ENCODE measurements around the gene ITCH. TPM values are rescaled to one million over a fixed set of nuclear protein-coding genes. Genes with fewer than 3 reads are reported as not detected.
A peak's percentile ranks its signal among the peaks of the same experiment; 100 is the strongest.

The ITCH gene
- total and polyA plus RNA-seq, 12 donors, result 6.7 to 47.5 (median 39.1) TPM

GRCh38 chr20:34553366-34553867 is 190.3 kb downstream of the ITCH start:
- WGBS, 2 donors, result 34 to 35% methylated on average over 4 of the region's 4 CpGs
- ATAC-seq (peak in 7 of 8 donors; percentile 34 to 67 (median 57)), DNase-seq (peak in 1 of 2 donors; percentile 33)
- Histone ChIP-seq H3K27ac (peak overlapping the region in 5 of 10 donors; percentile 9 to 53 (median 16)), H3K4me1 (peaks cover 0 to 24% (median 16%) of the 10 kb centered on the region in 9 donors), H3K27me3 (no peaks in the 10 kb centered on the region), H3K36me3 (no peaks in the 10 kb centered on the region), H3K9me3 (no peaks in the 10 kb centered on the region), H3K4me3 (no peak overlapping the region)
- no peak for TF ChIP-seq CTCF (IDR thresholded peaks at IDR 0.05)
- intact Hi-C loops (cut with DNase I), result no loop called here

- H3K9me3 ChIP-seq, result no peaks in the 10 kb centered on the region
- WGBS, 2 donors, result 31 to 38% methylated on average over 11 of the region's 11 CpGs
- peak overlapping the region; percentile 63 to 93 (median 74) for H3K4me3 ChIP-seq
- peak overlapping the region; percentile 71 to 98 (median 94) for H3K27ac ChIP-seq
- peaks cover 0 to 13% (median 0%) of the 10 kb centered on the region in 9 donors for H3K36me3 ChIP-seq
- no peak for DNase-seq
- H3K4me1 ChIP-seq, result peaks cover 0 to 38% (median 21%) of the 10 kb centered on the region in 9 donors
- TF ChIP-seq CTCF (IDR thresholded peaks at IDR 0.05), result no peak
- no peak for ATAC-seq
- intact Hi-C loops (cut with DNase I), result loop anchor here in 1 of 10 donors (5.0 kb wide), 1 partner anchor 149 kb away; no protein-coding TSS in a partner anchor
- no peaks in the 10 kb centered on the region for H3K27me3 ChIP-seq
Measured at GRCh38 chr20:34557936-34558319, 194.9 kb downstream of the ITCH start.

GRCh38 chr20:34558320-34559218 is 195.5 kb downstream of the ITCH start, which contains the start of gene MAP1LC3A:
Gene MAP1LC3A, plus strand, starts transcription at chr20:34558718. Its CDS starts 151 bp downstream, at chr20:34558869.
- H3K9me3 ChIP-seq, result no peaks in the 10 kb centered on the region
- H3K27me3 ChIP-seq, result no peaks in the 10 kb centered on the region
- peak within 1 kb of the TSS; percentile 71 to 98 (median 94) for H3K27ac ChIP-seq
- H3K4me3 ChIP-seq, result peak within 1 kb of the TSS; percentile 63 to 93 (median 74)
- DNase-seq (peak; percentile 95 to 97), ATAC-seq (peak; percentile 91 to 97 (median 96))
- peaks cover 0 to 32% (median 15%) of the 10 kb centered on the region in 9 donors for H3K4me1 ChIP-seq
- no peak for TF ChIP-seq CTCF (IDR thresholded peaks at IDR 0.05)
- intact Hi-C loops (cut with DNase I), result loop anchor here in 1 of 10 donors (5.0 kb wide), 1 partner anchor 149 kb away; no protein-coding TSS in a partner anchor
- 3 to 4% methylated on average over 91 to 103 of the region's 103 CpGs for WGBS, 2 donors
- peaks cover 0 to 13% (median 0%) of the 10 kb centered on the region in 9 donors for H3K36me3 ChIP-seq
